GM12891 (cell line): ENCODE measurements around the gene NRBP1.

Source experiments
- PAX5 ChIP-seq: IDR thresholded peaks from 2 replicates; pipeline ENCODE4 v1.6.1; 2011; ENCODE audit warnings: low read length, moderate library complexity, mild to moderate bottlenecking; ENCODE audit not compliant: insufficient read depth, severe bottlenecking
- POLR2A ChIP-seq: IDR thresholded peaks from 2 replicates; pipeline ENCODE4 v1.6.1; 2011; ENCODE audit warnings: low read depth, low read length, control low read depth
- POLR2AphosphoS5 ChIP-seq: IDR thresholded peaks from 2 replicates; pipeline ENCODE4 v1.6.1; 2011; ENCODE audit warnings: low read depth, low read length, control low read depth
- SPI1 ChIP-seq: IDR thresholded peaks from 2 replicates; pipeline ENCODE4 v1.6.1; 2011; ENCODE audit warnings: low read depth, low read length, control low read depth
- TAF1 ChIP-seq: IDR thresholded peaks from 2 replicates; pipeline ENCODE4 v1.6.1; 2011; ENCODE audit warnings: low read depth, low read length, control low read depth

DNA sequence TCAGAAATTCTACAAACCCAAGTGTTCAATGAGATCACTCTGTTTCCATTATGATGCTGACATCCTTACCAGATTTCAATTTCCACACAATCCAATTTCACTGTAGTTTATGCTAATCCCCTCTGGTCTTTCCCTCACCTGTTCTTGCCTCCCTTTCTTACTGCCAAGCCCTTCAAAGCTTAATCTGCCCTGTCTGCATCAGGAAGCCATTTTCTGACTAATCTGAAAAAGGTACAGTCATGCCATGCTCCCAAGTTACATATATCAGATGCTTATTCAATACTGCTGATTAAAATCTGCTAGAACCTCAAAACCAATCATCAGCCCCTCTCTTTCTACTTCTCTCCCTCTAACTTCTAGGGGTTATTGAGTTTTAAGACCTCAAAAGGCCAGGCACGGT is 22.7 kb downstream of the NRBP1 start:
- TF ChIP-seq PAX5 (no peak), POLR2A (no peak), TAF1 (no peak), POLR2AphosphoS5 (no peak), SPI1 (no peak)
